ENCODE data around the gene SMIM31. TPM values are rescaled to one million over a fixed set of nuclear protein-coding genes. Genes with fewer than 3 reads are reported as not detected.

The SMIM31 gene
- total and polyA plus RNA-seq, 2 donors (not counting 1 experiment from before 2014, with no cell fraction given) = not detected

DNA sequence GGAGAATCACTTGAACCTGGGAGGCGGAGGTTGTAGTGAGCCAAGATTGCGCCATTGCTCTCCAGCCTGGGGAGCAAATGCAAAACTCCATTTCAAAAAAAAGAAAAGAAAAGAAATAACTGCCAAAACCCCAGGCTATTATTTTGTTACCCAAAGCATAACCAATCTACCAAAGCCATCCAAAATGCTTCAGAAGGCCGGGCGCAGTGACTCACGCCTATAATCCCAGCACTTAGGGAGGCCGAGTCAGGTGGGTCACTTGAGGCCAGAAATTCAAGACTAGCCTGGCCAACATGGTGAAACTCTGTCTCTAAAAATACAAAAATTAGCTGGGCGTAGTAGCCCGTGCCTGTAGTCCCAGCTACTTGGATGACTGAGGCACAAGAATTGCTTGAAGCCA, 49.8 kb downstream of the SMIM31 start:
- intact Hi-C loops (cut with micrococcal nuclease) = no loop called here
- H3K9me3 ChIP-seq (ENCODE audit: control extremely low read depth in 1 of 3, control insufficient read depth in 2 of 3, insufficient read depth in 1 of 3, low read length in 2 of 3) = no peaks in the 10 kb centered on the region
- H3K79me2 ChIP-seq (ENCODE audit: control insufficient read depth, insufficient read depth, low read length) = no peaks in the 10 kb centered on the region

DNA sequence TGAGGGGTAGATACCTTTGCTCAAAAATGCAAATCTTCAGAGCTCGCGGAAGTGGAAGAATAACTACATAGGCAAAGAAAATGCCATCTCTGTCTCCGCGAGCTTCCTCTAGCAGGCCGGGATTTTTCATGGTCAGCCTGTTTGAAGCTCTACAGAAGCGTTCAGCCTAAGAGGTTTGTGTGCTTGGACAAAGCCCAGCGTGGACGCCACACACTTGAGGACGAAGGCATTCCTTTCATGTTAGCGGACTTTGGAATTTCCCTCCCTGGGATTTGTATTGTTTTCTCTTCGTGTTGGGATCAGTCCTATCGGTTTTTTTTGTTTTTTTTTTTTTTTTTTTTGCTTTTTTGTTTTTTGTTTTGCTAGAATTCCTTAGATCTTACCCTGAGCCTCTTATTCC, 53.7 kb downstream of the SMIM31 start:
- H3K4me3 Mint-ChIP-seq = no peak overlapping the region
- ATAC-seq (ENCODE audit: low read depth) = no peak
- POLR2A ChIA-PET = no interaction called here

More for the DNA sequence above, 49.8 kb downstream of the SMIM31 start:
- DNase-seq = no peak
- 95% methylated on average over 8 of the region's 8 CpGs for WGBS (ENCODE audit: insufficient coverage)
- ATAC-seq (ENCODE audit: low read depth) = no peak
- Histone ChIP-seq H3K9ac (ENCODE audit: low read length) (no peak overlapping the region), H3K36me3 (replicated peaks in 1 of 2; ENCODE audit: control extremely low read depth in 1 of 2, control insufficient read depth in 1 of 2, extremely low read depth in 1 of 2, insufficient read depth in 2 of 2, low read length in 1 of 2) (no peaks in the 10 kb centered on the region), H3K4me3 (ENCODE audit: control extremely low read depth in 1 of 5, extremely low read depth in 1 of 5, insufficient read depth in 1 of 5, low read depth in 2 of 5, low read length in 4 of 5) (no peak overlapping the region), H4K20me1 (ENCODE audit: control insufficient read depth, insufficient read depth, low read length, poor library complexity, severe bottlenecking) (no peaks in the 10 kb centered on the region), H3K27ac (ENCODE audit: low read length in 2 of 2) (no peak overlapping the region), H2AFZ (ENCODE audit: insufficient read depth, low read depth, low read length, poor library complexity, severe bottlenecking) (no peak overlapping the region), H3K27me3 (replicated peaks in 1 of 4; ENCODE audit: control extremely low read depth in 1 of 4, control insufficient read depth in 3 of 4, insufficient read depth in 4 of 4, low read length in 3 of 4) (no peaks in the 10 kb centered on the region), H3K4me2 (replicated peaks; ENCODE audit: low read depth, low read length, poor library complexity, severe bottlenecking) (no peak overlapping the region), H3K4me1 (ENCODE audit: control insufficient read depth in 2 of 2, insufficient read depth in 2 of 2, low read length in 2 of 2) (no peaks in the 10 kb centered on the region)
- ChIA-PET POLR2A (no interaction called here), CTCF (no interaction called here)
- Mint-ChIP-seq H3K27me3 (peaks cover 3% of the 10 kb centered on the region), H3K4me3 (no peak overlapping the region), H3K4me1 (no peaks in the 10 kb centered on the region), H3K9me3 (ENCODE audit: insufficient read depth) (no peaks in the 10 kb centered on the region), H3K27ac (no peak overlapping the region)
- TF ChIP-seq, protein P1, sequence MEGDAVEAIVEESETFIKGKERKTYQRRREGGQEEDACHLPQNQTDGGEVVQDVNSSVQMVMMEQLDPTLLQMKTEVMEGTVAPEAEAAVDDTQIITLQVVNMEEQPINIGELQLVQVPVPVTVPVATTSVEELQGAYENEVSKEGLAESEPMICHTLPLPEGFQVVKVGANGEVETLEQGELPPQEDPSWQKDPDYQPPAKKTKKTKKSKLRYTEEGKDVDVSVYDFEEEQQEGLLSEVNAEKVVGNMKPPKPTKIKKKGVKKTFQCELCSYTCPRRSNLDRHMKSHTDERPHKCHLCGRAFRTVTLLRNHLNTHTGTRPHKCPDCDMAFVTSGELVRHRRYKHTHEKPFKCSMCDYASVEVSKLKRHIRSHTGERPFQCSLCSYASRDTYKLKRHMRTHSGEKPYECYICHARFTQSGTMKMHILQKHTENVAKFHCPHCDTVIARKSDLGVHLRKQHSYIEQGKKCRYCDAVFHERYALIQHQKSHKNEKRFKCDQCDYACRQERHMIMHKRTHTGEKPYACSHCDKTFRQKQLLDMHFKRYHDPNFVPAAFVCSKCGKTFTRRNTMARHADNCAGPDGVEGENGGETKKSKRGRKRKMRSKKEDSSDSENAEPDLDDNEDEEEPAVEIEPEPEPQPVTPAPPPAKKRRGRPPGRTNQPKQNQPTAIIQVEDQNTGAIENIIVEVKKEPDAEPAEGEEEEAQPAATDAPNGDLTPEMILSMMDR (IDR thresholded peaks at IDR 0.05) = no peak
- no peak for TF ChIP-seq EZH2 (IDR thresholded peaks at IDR 0.05; ENCODE audit: borderline replicate concordance, insufficient read depth, low read depth, low read length, poor library complexity, severe bottlenecking)

More for the DNA sequence above, 53.7 kb downstream of the SMIM31 start:
- no peak for DNase-seq
- Histone ChIP-seq H2AFZ (ENCODE audit: insufficient read depth, low read depth, low read length, poor library complexity, severe bottlenecking) (no peak overlapping the region), H3K4me1 (ENCODE audit: control insufficient read depth in 2 of 2, insufficient read depth in 2 of 2, low read length in 2 of 2) (no peaks in the 10 kb centered on the region), H3K27me3 (replicated peaks in 1 of 4; ENCODE audit: control extremely low read depth in 1 of 4, control insufficient read depth in 3 of 4, insufficient read depth in 4 of 4, low read length in 3 of 4) (no peaks in the 10 kb centered on the region), H3K79me2 (ENCODE audit: control insufficient read depth, insufficient read depth, low read length) (no peaks in the 10 kb centered on the region), H4K20me1 (ENCODE audit: control insufficient read depth, insufficient read depth, low read length, poor library complexity, severe bottlenecking) (no peaks in the 10 kb centered on the region), H3K4me2 (replicated peaks; ENCODE audit: low read depth, low read length, poor library complexity, severe bottlenecking) (no peak overlapping the region), H3K36me3 (replicated peaks in 1 of 2; ENCODE audit: control extremely low read depth in 1 of 2, control insufficient read depth in 1 of 2, extremely low read depth in 1 of 2, insufficient read depth in 2 of 2, low read length in 1 of 2) (no peaks in the 10 kb centered on the region), H3K9me3 (ENCODE audit: control extremely low read depth in 1 of 3, control insufficient read depth in 2 of 3, insufficient read depth in 1 of 3, low read length in 2 of 3) (no peaks in the 10 kb centered on the region), H3K4me3 (ENCODE audit: control extremely low read depth in 1 of 5, extremely low read depth in 1 of 5, insufficient read depth in 1 of 5, low read depth in 2 of 5, low read length in 4 of 5) (no peak overlapping the region), H3K27ac (ENCODE audit: low read length in 2 of 2) (no peak overlapping the region), H3K9ac (ENCODE audit: low read length) (no peak overlapping the region)
- TF ChIP-seq, protein P1 (IDR thresholded peaks at IDR 0.05) = no peak
- no peak for TF ChIP-seq EZH2 (IDR thresholded peaks at IDR 0.05; ENCODE audit: borderline replicate concordance, insufficient read depth, low read depth, low read length, poor library complexity, severe bottlenecking)
- H3K9me3 Mint-ChIP-seq (ENCODE audit: insufficient read depth) = no peaks in the 10 kb centered on the region
- 83% methylated on average over 9 of the region's 12 CpGs for WGBS (ENCODE audit: insufficient coverage)
- CTCF ChIA-PET = no interaction called here
- intact Hi-C loops (cut with micrococcal nuclease) = no loop called here
- peaks cover 3% of the 10 kb centered on the region for H3K27me3 Mint-ChIP-seq
- no peaks in the 10 kb centered on the region for H3K4me1 Mint-ChIP-seq
- no peak overlapping the region for H3K27ac Mint-ChIP-seq

All from B cell (primary cell).